Stimulated activated CD8-positive, alpha-beta memory T cell treated with anti-CD3 and anti-CD28 coated beads, Interleukin-7, amount 100 ng/mL, for 48 hours (primary cell): Measurements from ENCODE around the gene STAC2.

ENCODE experiments used
- DNase-seq, 2 donors: peaks; one replicate each; pipeline ENCODE4 v3.0.0-alpha.2; 2020; ENCODE audit warnings: low read depth in 1 of 2; ENCODE audit errors: extremely low read depth in 1 of 2

STAC2 gene

DNA sequence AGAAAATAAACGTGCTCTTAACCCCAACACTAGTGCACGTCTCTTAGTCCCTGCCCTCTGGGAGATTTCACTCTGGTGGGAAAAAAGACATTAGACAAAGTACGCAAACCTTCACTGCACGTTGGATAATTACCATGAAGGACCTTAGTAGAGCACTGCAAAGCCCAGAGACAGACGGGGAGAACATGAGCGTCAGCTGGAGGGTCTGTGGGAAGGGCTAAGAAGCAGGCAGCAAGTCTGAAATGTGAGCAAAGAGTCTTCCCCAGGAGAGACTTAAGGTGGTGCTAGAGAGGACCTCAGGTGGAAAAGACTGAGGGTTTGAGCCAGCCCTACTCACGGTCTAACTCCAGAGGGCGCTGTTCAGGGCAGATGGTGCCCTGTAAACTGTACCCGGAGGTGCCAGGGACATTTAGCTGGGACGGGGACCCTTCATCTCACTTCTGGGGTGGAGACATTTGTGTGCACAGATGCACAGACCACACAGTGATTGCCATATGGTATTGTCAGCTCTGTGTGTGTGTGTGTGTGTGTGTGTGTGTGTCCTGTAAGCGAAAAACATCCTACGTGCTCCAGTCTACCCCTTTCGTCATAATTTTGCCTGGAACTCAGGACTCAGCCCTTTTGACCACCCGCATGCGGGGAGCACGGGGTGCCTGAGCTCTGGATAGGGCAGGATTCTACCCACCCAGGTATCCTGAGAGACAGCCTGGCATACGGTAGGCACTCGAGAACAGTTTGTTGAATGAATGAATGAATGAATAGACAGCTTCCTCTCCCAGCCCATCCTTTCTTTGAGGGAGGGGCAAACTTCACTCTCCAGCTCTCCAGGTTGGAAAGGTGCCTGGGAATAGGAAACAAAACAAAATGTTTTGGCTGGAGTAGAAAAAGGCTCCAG is 10.1 kb upstream of the STAC2 start:
- DNase-seq, result peak in 1 of 2 donors; percentile 35

- peak; percentile 23 to 44 for DNase-seq
Observed at GRCh38 chr17:39231591-39232551, 6.1 kb upstream of the STAC2 start.

GRCh38 chr17:39231091-39231561 is 5.4 kb upstream of the STAC2 start:
- DNase-seq, result no peak

GRCh38 chr17:39230361-39230760 is 4.6 kb upstream of the STAC2 start:
- DNase-seq, result no peak

DNA sequence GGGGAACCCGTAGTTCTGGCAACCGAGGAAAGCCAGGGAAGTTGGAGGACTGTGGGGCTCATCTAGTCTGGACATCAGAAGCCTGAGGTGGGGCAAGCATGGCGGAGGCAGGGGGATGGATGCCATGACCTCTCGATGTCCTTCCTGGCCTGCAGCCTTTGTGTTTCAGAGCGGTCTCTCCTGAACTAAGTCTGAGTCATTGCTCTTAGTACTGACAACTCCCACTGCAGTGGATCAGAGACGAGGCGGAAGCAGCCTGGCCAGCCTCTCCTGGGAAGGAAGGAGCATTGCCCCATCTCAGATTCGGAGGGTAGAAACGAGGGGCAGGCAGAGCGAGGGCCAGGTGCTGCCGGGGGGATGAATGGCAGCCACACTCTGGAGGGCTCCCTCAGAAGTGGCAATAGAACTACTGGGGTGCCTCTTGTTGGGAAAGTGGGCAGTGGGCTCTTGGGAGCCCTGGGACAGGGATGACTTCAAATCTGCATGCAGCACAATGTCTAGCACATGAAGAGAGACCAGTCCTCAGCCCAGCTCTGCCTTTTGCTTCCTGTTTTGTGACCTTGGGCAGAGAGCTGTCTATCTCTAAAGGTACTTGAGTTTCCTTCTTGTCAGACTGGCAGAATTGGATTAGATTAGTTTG is 3.6 kb upstream of the STAC2 start:
- no peak for DNase-seq

GRCh38 chr17:39227364-39227919 is 1.7 kb upstream of the STAC2 start:
- DNase-seq, result no peak

GRCh38 chr17:39225959-39226683 is 376 bp upstream of the STAC2 start:
- DNase-seq, result peak in 1 of 2 donors; percentile 59

DNA sequence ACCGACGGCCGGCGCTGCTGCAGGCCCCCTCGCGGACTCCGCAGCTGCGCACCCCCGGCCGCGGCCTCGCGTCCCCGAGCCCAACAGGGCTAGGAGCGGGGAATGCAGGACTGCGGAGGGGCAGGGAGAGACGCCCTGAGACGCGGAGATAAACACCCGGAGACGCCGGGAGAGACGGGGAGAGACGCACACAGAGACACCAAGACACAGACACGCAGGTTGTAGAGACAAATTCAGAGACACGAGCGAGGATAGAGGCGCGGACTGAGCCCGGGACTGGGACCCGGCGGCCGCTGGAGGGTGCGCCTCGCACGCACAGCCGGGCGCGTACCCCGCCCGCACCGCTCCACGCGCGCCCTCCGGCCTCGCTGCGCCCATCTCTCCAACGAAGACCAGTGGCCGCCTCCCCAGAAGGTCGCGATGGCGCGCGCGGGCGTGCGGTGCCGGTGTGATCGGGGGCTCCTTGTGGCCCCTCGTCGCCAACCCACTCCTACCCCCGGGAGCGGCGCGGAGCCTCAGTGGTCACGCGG is 902 bp downstream of the STAC2 start:
- no peak for DNase-seq

GRCh38 chr17:39223907-39224777 is 1.6 kb downstream of the STAC2 start:
- no peak for DNase-seq

DNA sequence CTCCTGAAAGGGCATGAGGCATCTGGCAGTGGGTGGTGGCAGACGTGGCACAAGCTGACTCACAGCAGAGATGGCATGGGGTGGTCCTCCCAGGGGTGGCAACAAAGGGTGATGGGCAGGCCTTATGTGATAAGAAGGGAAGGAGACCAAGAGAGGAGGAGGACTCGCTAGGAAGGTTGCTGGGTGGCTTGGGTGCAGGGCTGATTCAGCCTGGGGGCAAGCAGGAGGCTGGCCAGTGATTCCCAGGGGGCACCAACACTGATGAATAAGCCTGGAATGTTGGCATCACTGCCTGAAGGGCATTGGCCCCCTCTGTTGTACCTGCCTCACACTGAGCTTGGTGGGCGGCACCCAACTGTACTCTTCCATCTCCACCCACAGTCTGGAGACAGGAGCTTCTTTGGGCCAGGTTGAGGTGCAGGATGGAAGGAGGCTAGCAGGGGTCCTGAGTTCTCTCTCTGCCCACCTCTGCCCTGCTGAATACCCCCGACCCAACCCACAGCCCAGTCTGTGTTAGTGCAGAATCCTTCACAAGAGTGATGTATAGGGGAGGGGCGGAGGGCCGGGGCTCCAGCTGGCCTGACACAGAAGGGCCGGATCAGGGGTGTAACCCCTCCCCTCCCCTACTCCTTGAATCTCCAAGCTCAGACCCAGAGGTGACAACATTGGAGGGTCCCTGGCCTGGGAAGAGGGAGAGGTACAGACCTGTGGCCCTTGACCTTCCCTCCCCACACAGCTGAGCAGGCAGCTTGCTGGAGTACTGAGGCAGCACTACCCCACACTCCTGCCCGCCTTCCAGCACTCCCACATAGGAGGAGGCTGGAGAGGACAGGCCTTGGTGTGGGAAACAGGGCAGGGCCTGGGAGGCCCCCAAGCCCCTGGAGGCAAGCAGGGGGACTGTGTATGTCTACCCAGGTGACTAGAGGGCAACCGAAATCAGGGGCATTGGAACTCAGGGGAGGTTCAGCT is 2.6 kb downstream of the STAC2 start:
- no peak for DNase-seq

- no peak for DNase-seq
Observed at GRCh38 chr17:39222151-39222550, 3.6 kb downstream of the STAC2 start.

GRCh38 chr17:39221572-39221971 is 4.2 kb downstream of the STAC2 start:
- DNase-seq, result no peak

- no peak for DNase-seq
Observed at GRCh38 chr17:39219647-39220154, 6.0 kb downstream of the STAC2 start.

DNA sequence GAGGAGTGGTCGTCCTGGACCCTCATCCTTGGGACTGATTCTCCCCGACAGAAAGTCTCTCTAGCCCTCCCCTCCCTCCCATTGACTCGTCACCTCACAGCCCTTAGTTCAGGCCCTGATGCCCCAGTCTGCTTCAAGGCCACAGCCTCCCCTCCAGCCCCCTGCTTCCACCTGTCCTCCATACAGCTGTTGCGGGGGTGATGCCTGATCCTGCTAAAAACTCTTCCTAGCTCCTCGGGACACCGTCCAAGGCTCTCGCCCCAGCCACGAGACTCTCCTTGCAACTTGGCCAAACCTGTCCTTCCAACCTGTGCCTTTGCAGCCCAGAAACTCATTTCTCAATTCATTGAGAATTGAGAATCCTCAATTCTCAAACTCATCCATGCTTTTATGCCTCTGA is 6.8 kb downstream of the STAC2 start:
- DNase-seq, result no peak

DNA sequence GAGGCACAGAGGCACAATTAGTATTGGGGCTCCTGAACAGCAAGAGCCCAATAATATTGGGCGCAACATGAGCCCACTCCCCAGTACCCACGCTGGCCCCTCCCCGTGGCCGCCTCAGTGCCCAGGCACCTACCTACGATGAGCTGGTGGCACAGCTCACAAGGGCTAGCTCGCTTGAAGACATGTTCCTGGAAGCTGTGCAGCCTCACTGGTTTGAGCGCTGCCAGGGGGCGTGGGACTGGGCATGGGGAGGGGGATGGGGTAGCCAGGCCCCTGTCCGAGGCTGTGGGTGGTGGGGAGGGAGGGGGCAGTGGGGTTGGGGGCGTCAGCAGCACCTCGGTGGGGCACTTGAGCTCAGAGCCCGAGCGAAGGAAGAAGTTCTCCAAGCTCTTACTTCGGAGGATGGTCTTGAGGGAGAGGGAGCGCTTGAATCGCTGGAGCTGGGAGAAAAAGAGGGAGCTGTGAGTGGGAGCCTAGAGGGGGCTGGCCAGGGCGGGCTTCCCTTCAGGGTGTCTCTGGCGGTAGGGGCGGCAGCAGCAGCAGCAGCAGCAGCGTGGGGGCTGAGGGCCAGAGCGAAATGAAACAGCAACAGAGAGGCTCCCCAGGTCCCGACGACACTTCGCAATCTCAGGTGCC is 7.9 kb downstream of the STAC2 start:
- DNase-seq, result no peak

- DNase-seq, result no peak
Observed at GRCh38 chr17:39213852-39214251, 11.9 kb downstream of the STAC2 start.
